Measurements from ENCODE around the gene SCN2B.

DNA sequence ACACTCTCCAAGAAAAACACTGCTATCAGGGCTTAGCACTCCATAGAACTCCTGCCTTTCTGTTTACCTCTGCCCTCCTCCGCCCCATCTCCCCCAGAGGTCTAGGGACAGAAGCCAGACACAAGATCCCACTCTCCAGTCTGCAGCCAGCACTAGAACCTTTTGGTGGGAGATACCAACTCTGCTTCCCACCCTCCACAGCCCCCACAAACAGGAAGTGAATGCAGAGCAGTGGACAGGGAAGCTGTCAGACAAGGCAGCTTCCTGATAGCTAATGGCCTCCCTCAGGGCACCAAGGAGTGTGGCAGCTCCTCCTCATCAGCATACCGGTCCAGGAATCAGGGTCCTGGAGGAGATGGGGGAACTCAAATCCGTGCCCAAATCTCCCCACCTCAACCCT is 28.9 kb downstream of the SCN2B start:
- TF ChIP-seq, protein P1, sequence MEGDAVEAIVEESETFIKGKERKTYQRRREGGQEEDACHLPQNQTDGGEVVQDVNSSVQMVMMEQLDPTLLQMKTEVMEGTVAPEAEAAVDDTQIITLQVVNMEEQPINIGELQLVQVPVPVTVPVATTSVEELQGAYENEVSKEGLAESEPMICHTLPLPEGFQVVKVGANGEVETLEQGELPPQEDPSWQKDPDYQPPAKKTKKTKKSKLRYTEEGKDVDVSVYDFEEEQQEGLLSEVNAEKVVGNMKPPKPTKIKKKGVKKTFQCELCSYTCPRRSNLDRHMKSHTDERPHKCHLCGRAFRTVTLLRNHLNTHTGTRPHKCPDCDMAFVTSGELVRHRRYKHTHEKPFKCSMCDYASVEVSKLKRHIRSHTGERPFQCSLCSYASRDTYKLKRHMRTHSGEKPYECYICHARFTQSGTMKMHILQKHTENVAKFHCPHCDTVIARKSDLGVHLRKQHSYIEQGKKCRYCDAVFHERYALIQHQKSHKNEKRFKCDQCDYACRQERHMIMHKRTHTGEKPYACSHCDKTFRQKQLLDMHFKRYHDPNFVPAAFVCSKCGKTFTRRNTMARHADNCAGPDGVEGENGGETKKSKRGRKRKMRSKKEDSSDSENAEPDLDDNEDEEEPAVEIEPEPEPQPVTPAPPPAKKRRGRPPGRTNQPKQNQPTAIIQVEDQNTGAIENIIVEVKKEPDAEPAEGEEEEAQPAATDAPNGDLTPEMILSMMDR (IDR thresholded peaks at IDR 0.05; ENCODE audit: borderline replicate concordance, extremely low read depth, low read length, poor library complexity, severe bottlenecking) = no peak
- TF ChIP-seq EZH2 (IDR thresholded peaks at IDR 0.05; ENCODE audit: borderline replicate concordance, low read depth, low read length, severe bottlenecking) = no peak

All from DND-41 (cell line).